ENCODE data around the gene THRSP. TPM values are rescaled to one million over a fixed set of nuclear protein-coding genes. Genes with fewer than 3 reads are reported as not detected.

Gene THRSP
- total RNA-seq, 1 donor from 2014 or later: not detected

DNA sequence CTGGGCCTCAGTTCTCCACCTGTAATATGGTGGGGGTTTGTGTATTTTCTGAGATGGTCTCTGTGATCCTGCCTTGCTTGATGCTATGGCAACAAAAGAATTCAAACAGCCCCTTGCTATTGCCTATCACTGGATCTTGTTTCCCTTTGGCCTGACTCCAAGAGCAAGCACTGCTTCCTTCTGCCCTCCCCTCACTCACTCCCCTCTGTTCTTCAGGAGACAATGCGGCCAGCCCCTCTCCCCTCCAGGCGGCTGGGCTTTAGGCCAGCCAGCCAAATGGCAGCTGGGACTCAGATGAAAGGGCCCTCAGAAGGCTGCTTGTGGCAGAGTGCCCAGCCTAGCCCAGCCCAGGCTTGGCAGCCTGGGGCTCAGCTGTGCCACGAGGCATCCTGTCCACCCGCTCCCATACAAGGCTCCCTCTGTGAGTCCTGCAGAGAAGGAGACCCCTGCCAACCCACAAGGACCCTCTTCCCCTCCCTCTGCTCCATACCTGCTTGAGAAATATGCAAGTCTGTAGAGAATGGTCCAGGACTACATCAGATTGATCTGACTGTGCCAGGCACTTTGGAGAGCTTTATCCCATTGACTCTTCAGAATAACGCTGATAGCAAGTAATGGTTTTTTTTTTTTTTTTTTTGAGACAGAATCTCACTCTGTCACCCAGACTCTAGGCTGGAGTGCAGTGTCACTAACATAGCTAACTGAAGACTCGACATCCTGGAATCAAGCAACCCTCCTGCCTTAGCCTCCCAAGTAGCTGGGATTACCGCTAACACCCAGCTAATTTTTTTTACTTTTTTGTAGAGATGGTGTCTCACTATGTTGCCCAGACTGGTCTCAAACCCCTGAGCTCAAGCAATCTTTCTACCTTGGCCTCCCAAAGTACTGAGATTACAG lies 33.0 kb upstream of the THRSP start:
- Mint-ChIP-seq H3K27ac (ENCODE audit: unreplicated experiment) (peak overlapping the region; percentile 74), H3K9me3 (ENCODE audit: unreplicated experiment) (no peaks in the 10 kb centered on the region), H3K4me3 (ENCODE audit: unreplicated experiment) (peak overlapping the region; percentile 12), H3K27me3 (ENCODE audit: unreplicated experiment) (no peaks in the 10 kb centered on the region), H3K36me3 (ENCODE audit: unreplicated experiment) (no peaks in the 10 kb centered on the region), H3K4me1 (ENCODE audit: unreplicated experiment) (peaks cover 22% of the 10 kb centered on the region)
- TF ChIP-seq, protein P1, sequence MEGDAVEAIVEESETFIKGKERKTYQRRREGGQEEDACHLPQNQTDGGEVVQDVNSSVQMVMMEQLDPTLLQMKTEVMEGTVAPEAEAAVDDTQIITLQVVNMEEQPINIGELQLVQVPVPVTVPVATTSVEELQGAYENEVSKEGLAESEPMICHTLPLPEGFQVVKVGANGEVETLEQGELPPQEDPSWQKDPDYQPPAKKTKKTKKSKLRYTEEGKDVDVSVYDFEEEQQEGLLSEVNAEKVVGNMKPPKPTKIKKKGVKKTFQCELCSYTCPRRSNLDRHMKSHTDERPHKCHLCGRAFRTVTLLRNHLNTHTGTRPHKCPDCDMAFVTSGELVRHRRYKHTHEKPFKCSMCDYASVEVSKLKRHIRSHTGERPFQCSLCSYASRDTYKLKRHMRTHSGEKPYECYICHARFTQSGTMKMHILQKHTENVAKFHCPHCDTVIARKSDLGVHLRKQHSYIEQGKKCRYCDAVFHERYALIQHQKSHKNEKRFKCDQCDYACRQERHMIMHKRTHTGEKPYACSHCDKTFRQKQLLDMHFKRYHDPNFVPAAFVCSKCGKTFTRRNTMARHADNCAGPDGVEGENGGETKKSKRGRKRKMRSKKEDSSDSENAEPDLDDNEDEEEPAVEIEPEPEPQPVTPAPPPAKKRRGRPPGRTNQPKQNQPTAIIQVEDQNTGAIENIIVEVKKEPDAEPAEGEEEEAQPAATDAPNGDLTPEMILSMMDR (IDR thresholded peaks at IDR 0.05): no peak
- peak; percentile 94 for DNase-seq (ENCODE audit: extremely low spot score, unreplicated experiment)

DNA sequence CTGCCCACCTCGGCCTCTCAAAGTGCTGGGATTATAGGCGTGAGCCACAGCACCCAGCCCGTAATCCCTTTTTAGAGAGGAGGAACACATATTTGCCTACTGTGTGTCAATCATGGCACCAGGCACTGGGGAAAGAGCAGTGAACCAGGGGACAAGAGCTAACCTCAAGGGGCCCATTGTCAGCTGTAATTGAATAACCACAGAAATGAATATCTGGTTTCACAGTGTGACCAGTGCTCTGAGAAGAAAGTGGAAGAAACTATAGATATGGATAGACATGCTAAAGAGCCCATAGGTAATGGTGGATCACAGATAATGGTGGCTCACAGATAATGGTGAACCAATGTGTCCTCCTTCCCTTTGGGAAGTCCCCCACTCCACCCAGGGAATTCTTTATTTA lies 32.0 kb upstream of the THRSP start:
- DNase-seq (ENCODE audit: extremely low spot score, unreplicated experiment): no peak

GRCh38 chr11:78032090-78032489 lies 31.6 kb upstream of the THRSP start:
- Mint-ChIP-seq H3K4me3 (ENCODE audit: unreplicated experiment) (no peak overlapping the region), H3K36me3 (ENCODE audit: unreplicated experiment) (no peaks in the 10 kb centered on the region), H3K27me3 (ENCODE audit: unreplicated experiment) (no peaks in the 10 kb centered on the region), H3K4me1 (ENCODE audit: unreplicated experiment) (peaks cover 33% of the 10 kb centered on the region), H3K27ac (ENCODE audit: unreplicated experiment) (no peak overlapping the region), H3K9me3 (ENCODE audit: unreplicated experiment) (no peaks in the 10 kb centered on the region)
- no peak for DNase-seq (ENCODE audit: extremely low spot score, unreplicated experiment)
- TF ChIP-seq, protein P1 (IDR thresholded peaks at IDR 0.05): no peak

More for the DNA sequence above, 32.0 kb upstream of the THRSP start:
- H3K27ac Mint-ChIP-seq (ENCODE audit: unreplicated experiment): no peak overlapping the region
- no peaks in the 10 kb centered on the region for H3K9me3 Mint-ChIP-seq (ENCODE audit: unreplicated experiment)
- TF ChIP-seq, protein P1 (IDR thresholded peaks at IDR 0.05): no peak
- H3K4me1 Mint-ChIP-seq (ENCODE audit: unreplicated experiment): peaks cover 28% of the 10 kb centered on the region
- no peaks in the 10 kb centered on the region for H3K36me3 Mint-ChIP-seq (ENCODE audit: unreplicated experiment)
- no peak overlapping the region for H3K4me3 Mint-ChIP-seq (ENCODE audit: unreplicated experiment)
- no peaks in the 10 kb centered on the region for H3K27me3 Mint-ChIP-seq (ENCODE audit: unreplicated experiment)

DNA sequence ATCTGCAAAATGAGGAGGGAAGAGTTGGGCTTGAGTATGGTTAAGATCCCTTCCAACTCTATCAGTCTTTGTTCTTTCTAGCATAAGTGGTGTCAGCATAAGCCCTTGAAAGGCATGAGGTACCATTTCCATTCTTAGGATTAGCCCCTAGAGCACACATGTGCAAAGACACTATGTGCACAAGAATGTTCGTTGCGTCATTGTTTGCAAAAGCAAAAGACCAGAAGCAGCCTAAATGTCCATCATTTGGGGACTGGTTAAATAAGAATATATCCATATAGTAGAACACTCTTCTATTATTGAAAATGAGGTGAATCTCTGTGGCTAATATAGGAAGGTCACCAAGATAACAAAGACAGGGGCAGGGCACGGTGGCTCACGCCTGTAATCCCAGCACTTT lies 30.6 kb upstream of the THRSP start:
- Mint-ChIP-seq H3K27ac (ENCODE audit: unreplicated experiment) (no peak overlapping the region), H3K36me3 (ENCODE audit: unreplicated experiment) (no peaks in the 10 kb centered on the region), H3K4me1 (ENCODE audit: unreplicated experiment) (peaks cover 41% of the 10 kb centered on the region), H3K4me3 (ENCODE audit: unreplicated experiment) (no peak overlapping the region), H3K27me3 (ENCODE audit: unreplicated experiment) (no peaks in the 10 kb centered on the region), H3K9me3 (ENCODE audit: unreplicated experiment) (no peaks in the 10 kb centered on the region)
- DNase-seq (ENCODE audit: extremely low spot score, unreplicated experiment): no peak
- TF ChIP-seq, protein P1 (IDR thresholded peaks at IDR 0.05): no peak

DNA sequence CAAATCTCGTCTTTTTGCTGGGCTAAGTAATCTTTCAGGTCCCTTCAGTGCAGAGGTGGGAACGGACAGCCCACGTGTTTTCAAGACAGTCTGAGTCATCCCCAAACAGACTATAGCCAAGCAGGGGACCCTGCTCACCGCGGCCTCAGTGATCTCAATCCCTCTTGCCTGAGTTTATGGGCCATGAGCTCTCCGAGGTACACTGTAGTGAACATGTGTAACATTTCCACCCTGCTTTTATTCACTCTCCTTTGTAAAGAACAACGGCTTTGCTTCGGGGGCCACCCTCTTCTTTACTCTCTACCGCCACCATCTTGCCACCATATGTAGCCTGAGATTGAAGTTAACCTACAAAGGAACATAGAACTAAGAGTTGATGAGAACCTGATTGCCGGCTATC lies 29.0 kb upstream of the THRSP start:
- H3K27ac Mint-ChIP-seq (ENCODE audit: unreplicated experiment): no peak overlapping the region
- H3K27me3 Mint-ChIP-seq (ENCODE audit: unreplicated experiment): no peaks in the 10 kb centered on the region
- peaks cover 57% of the 10 kb centered on the region for H3K4me1 Mint-ChIP-seq (ENCODE audit: unreplicated experiment)
- TF ChIP-seq, protein P1 (IDR thresholded peaks at IDR 0.05): no peak
- no peak for DNase-seq (ENCODE audit: extremely low spot score, unreplicated experiment)
- H3K36me3 Mint-ChIP-seq (ENCODE audit: unreplicated experiment): no peaks in the 10 kb centered on the region
- no peak overlapping the region for H3K4me3 Mint-ChIP-seq (ENCODE audit: unreplicated experiment)
- H3K9me3 Mint-ChIP-seq (ENCODE audit: unreplicated experiment): no peaks in the 10 kb centered on the region

Data from osteocyte (in vitro differentiated cells).